Ishikawa (cell line): Measurements from ENCODE around the gene DZIP3.

ENCODE experiments used
- CEBPB ChIP-seq: IDR thresholded peaks from 2 replicates; pipeline ENCODE4 v1.6.1; 2012
- CREB1 ChIP-seq: IDR thresholded peaks from 2 replicates; pipeline ENCODE4 v1.6.1; 2012; ENCODE audit warnings: low read depth
- EGR1 ChIP-seq: IDR thresholded peaks from 2 replicates; pipeline ENCODE4 v1.6.1; 2012
- EP300 ChIP-seq: IDR thresholded peaks from 2 replicates; pipeline ENCODE4 v1.6.1; 2012; ENCODE audit warnings: borderline replicate concordance
- FOXM1 ChIP-seq: IDR thresholded peaks from 2 replicates; pipeline ENCODE4 v1.6.1; 2012; ENCODE audit warnings: low read depth, borderline replicate concordance
- NFIC ChIP-seq: IDR thresholded peaks from 2 replicates; pipeline ENCODE4 v1.6.1; 2012
- RAD21 ChIP-seq: IDR thresholded peaks from 2 replicates; pipeline ENCODE4 v1.6.1; 2012; ENCODE audit warnings: low read depth
- TAF1 ChIP-seq: IDR thresholded peaks from 2 replicates; pipeline ENCODE4 v1.6.1; 2012; ENCODE audit warnings: low read depth, mild to moderate bottlenecking
- TCF12 ChIP-seq: IDR thresholded peaks from 2 replicates; pipeline ENCODE4 v1.6.1; 2012; ENCODE audit warnings: low read depth
- TEAD4 ChIP-seq: IDR thresholded peaks from 2 replicates; pipeline ENCODE4 v1.6.1; 2012
- YY1 ChIP-seq: IDR thresholded peaks from 2 replicates; pipeline ENCODE4 v1.6.1; 2012; ENCODE audit warnings: low read depth
- ZBTB7A ChIP-seq: IDR thresholded peaks from 2 replicates; pipeline ENCODE4 v1.6.1; 2012; ENCODE audit warnings: low read depth
- TF ChIP-seq, protein P1 (sequence below): IDR thresholded peaks from 2 replicates; pipeline ENCODE4 v1.6.1; 2012
- TF ChIP-seq, protein P2 (sequence below): IDR thresholded peaks from 2 replicates; pipeline ENCODE4 v1.6.1; 2012
- TF ChIP-seq, protein P3 (sequence below): IDR thresholded peaks from 2 replicates; pipeline ENCODE4 v1.6.1; 2012; ENCODE audit warnings: low read depth, mild to moderate bottlenecking

The DZIP3 gene

DNA sequence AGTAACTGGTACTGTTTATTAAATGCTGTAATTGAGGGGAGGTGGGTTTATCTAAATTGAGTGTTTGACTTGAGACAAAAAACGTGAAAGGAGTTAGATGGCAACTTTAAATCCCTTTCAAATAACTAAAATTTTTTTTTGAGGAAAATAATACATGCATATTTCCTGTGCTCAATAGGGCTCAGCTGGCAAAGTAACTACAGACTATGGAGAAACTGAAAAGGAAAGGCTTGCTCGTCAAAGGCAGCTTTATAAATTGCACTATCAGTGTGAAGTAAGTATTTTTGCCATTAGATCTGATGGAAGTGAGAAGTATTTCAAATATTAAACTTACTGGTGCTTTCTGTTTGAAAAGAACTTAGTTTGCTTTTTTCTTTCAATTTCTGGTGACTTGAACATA is 72.2 kb downstream of the DZIP3 start:
- TF ChIP-seq EGR1 (no peak), EP300 (no peak), TAF1 (no peak), RAD21 (no peak), ZBTB7A (no peak), CEBPB (no peak), TEAD4 (no peak)
- TF ChIP-seq, protein P1, sequence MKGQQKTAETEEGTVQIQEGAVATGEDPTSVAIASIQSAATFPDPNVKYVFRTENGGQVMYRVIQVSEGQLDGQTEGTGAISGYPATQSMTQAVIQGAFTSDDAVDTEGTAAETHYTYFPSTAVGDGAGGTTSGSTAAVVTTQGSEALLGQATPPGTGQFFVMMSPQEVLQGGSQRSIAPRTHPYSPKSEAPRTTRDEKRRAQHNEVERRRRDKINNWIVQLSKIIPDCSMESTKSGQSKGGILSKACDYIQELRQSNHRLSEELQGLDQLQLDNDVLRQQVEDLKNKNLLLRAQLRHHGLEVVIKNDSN: no peak
- TF ChIP-seq, protein P2, sequence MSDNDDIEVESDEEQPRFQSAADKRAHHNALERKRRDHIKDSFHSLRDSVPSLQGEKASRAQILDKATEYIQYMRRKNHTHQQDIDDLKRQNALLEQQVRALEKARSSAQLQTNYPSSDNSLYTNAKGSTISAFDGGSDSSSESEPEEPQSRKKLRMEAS: no peak

DNA sequence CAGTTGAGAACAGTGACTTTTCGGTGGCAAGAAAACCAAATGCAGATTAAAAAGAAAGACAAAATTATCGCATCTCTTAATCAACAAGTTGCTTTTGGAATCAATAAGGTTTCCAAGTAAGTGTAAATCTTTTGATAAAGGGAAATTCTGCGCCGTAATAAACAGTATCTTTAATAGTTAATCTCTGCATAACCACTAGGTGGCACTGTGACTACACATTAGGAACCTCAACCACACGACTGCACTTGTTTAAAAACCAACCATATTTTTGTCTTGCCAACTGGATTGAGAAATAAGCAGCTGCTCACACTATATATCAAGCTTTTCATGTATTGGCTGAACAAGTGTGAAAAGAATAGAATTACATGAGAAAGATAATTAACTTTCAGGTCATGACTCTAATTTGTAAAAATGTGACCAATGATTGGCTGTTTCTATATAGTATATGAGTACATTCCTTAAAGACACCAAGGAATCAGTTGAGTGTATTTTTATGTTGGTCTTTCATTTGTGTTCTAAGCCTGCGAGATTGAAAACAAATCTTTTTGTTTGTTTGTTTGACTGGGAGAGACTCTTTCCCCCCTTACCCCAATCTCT is 72.7 kb downstream of the DZIP3 start:
- TF ChIP-seq YY1: no peak
- TF ChIP-seq RAD21: peak; percentile 93

DNA sequence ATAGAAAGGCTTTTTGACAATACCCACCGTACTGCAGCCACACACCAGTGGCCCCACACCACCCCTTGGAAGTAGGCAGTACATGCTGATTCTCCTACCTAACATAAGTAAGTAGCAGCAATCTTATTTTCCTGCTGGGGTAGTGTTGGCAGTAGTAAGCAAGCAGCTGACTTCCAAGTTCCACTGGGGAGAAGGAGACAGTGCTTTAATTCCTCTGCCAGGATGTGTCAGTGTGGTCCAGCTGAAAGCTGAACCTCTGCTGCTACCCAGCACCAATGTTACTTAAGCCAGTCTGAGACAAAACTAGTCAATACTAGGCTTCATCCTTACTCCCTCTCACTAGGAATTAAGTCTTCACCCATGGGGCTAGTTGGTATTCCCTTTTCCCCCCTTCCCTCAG is 74.7 kb downstream of the DZIP3 start:
- TF ChIP-seq EP300 (no peak), CREB1 (no peak), TEAD4 (no peak), NFIC (no peak), TCF12 (no peak), EGR1 (no peak), RAD21 (no peak), TAF1 (no peak), CEBPB (no peak), YY1 (no peak), ZBTB7A (no peak)
- TF ChIP-seq, protein P1: no peak

DNA sequence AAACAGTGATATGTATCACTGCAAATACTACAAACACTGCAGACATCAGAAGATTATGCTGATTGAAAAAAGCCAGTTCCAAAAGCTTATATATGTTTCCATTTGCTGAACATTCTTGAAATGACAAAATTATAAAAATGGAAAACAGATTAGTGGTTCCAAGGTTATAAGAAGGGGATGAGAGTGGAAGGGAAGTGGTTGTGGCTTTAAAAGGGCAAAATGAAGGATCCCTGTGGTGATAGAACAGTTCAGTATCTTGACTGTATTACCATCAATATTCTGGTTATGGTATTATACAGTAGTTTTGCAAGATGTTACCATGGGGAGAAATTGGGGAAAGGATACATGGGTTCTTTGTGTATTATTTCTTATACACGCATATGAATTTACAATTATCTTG is 77.8 kb downstream of the DZIP3 start:
- TF ChIP-seq CEBPB (no peak), RAD21 (no peak), EGR1 (no peak), NFIC (no peak), TAF1 (no peak), TCF12 (no peak), YY1 (no peak)
- TF ChIP-seq, protein P3, sequence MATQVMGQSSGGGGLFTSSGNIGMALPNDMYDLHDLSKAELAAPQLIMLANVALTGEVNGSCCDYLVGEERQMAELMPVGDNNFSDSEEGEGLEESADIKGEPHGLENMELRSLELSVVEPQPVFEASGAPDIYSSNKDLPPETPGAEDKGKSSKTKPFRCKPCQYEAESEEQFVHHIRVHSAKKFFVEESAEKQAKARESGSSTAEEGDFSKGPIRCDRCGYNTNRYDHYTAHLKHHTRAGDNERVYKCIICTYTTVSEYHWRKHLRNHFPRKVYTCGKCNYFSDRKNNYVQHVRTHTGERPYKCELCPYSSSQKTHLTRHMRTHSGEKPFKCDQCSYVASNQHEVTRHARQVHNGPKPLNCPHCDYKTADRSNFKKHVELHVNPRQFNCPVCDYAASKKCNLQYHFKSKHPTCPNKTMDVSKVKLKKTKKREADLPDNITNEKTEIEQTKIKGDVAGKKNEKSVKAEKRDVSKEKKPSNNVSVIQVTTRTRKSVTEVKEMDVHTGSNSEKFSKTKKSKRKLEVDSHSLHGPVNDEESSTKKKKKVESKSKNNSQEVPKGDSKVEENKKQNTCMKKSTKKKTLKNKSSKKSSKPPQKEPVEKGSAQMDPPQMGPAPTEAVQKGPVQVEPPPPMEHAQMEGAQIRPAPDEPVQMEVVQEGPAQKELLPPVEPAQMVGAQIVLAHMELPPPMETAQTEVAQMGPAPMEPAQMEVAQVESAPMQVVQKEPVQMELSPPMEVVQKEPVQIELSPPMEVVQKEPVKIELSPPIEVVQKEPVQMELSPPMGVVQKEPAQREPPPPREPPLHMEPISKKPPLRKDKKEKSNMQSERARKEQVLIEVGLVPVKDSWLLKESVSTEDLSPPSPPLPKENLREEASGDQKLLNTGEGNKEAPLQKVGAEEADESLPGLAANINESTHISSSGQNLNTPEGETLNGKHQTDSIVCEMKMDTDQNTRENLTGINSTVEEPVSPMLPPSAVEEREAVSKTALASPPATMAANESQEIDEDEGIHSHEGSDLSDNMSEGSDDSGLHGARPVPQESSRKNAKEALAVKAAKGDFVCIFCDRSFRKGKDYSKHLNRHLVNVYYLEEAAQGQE: no peak

DNA sequence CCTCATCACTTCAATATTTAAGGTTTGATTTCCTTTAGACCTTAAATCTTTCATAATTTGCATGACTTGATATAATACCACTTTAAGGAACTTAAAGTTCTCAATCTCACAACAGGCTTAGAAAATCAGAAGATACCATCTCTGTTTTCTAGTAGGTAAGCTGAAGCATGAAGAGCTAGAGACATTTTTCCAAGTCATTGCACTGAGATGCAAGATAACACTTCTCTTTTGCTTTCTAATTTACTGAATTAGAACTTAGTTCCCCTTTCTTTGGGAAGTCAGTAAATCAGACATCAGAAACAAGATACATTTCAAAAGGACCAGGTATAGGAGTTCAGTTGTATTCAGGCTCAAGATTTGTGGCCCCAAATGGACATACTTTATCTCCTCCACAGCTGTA is 79.7 kb downstream of the DZIP3 start:
- TF ChIP-seq, protein P3: no peak
- TF ChIP-seq TAF1 (no peak), TCF12 (no peak), NFIC (no peak), TEAD4 (no peak), CREB1 (no peak), RAD21 (no peak), EGR1 (no peak)
- TF ChIP-seq, protein P2: no peak

DNA sequence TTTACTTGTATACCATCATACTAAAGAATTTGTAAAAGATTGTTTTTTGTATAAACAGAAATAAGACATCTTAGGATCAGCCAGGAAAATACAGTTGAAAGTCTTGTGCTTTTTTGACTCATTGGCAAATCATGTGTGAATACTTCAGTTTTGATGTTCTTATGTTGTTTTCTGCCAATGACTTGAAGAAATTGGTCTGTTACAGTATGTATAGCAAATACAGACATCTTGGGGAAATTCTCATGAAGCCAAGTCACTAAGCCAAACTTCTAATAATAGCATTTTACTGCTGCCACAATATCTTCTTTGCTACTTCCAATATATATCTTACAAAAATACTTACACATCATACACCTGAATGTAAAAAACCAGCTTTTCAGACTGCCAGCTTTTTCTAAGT is 83.2 kb downstream of the DZIP3 start:
- TF ChIP-seq CEBPB (no peak), YY1 (no peak), NFIC (no peak), TEAD4 (no peak), CREB1 (no peak), ZBTB7A (no peak), EP300 (no peak), EGR1 (no peak), TAF1 (no peak), RAD21 (no peak), TCF12 (no peak), FOXM1 (no peak)
- TF ChIP-seq, protein P2: no peak
- TF ChIP-seq, protein P3: no peak
- TF ChIP-seq, protein P1: no peak
